22Rv1 (cell line): ENCODE data around the gene DRD5.

ENCODE experiments used
- CTCF ChIP-seq: fragments of 450-650 bp; IDR thresholded peaks from 2 replicates; pipeline ENCODE4 v1.5.1; 2017; ENCODE audit warnings: mild to moderate bottlenecking
- ZFX ChIP-seq: fragments of 450-650 bp; IDR thresholded peaks from 2 replicates; pipeline ENCODE4 v1.6.1; 2017; ENCODE audit warnings: antibody characterized with exemption, borderline replicate concordance

- TF ChIP-seq CTCF (no peak), ZFX (no peak)
Observed at GRCh38 chr4:9781343-9782135, at the start of gene DRD5.
